Keratinocyte (primary cell): ENCODE results near the gene DCAF15. TPM values are rescaled to one million over a fixed set of nuclear protein-coding genes. Genes with fewer than 3 reads are reported as not detected.

ENCODE experiments used
- DNase-seq: peaks from one replicate; pipeline ENCODE4 v3.0.0-alpha.2; 2011; ENCODE audit warnings: low read depth, missing footprints, low spot score
- FAIRE-seq: peaks from 2 replicates; lab custom pipeline; 2011; peaks lifted over from hg19 to GRCh38; lab: Jason Lieb, UNC
- H2AFZ ChIP-seq: 2 replicates; pipeline ENCODE4 v1.6.0; 2012; ENCODE audit warnings: low read length, control low read depth, inconsistent platforms; ENCODE audit not compliant: control insufficient read depth
- H3K27ac ChIP-seq: 2 replicates; pipeline ENCODE4 v1.5.1; 2011; ENCODE audit warnings: low read length; ENCODE audit not compliant: control insufficient read depth, insufficient read depth
- H3K27me3 ChIP-seq: 3 replicates; pipeline ENCODE4 v1.6.0; 2011; ENCODE audit warnings: low read length; ENCODE audit not compliant: control insufficient read depth, insufficient read depth; ENCODE audit errors: extremely low read depth
- H3K36me3 ChIP-seq, 2 experiments: 2 replicates in 1 of 2; 3 replicates in 1 of 2; pipeline ENCODE4 v1.5.1; 2011; ENCODE audit warnings: low read length in 2 of 2, mild to moderate bottlenecking in 1 of 2; ENCODE audit not compliant: control insufficient read depth in 2 of 2, insufficient read depth in 2 of 2; ENCODE audit errors: extremely low read depth in 1 of 2
- H3K4me1 ChIP-seq: 3 replicates; pipeline ENCODE4 v1.5.1; 2011; ENCODE audit warnings: low read length; ENCODE audit not compliant: control insufficient read depth, insufficient read depth; ENCODE audit errors: extremely low read depth
- H3K4me2 ChIP-seq: 3 replicates; pipeline ENCODE4 v1.6.0; 2011; ENCODE audit warnings: low read depth, low read length; ENCODE audit not compliant: control insufficient read depth, insufficient read depth; ENCODE audit errors: extremely low read depth
- H3K4me3 ChIP-seq, 3 experiments: fragments of 200-600 bp in 1 of 3; sonication (generic) in 1 of 3; 2 replicates in 2 of 3; 3 replicates in 1 of 3; pipeline ENCODE4 v1.5.1; 2011 to 2016; ENCODE audit warnings: low read length in 3 of 3, mild to moderate bottlenecking in 3 of 3, control low read depth in 2 of 3, inconsistent platforms in 1 of 3, low read depth in 1 of 3, mixed read lengths in 1 of 3, mixed run types in 1 of 3, moderate library complexity in 1 of 3; ENCODE audit not compliant: control insufficient read depth in 2 of 3, insufficient read depth in 2 of 3; ENCODE audit errors: extremely low read depth in 1 of 3
- H3K79me2 ChIP-seq: 2 replicates; pipeline ENCODE4 v1.6.0; 2012; ENCODE audit warnings: low read length; ENCODE audit not compliant: control insufficient read depth, insufficient read depth
- H3K9ac ChIP-seq: 3 replicates; pipeline ENCODE4 v1.6.0; 2011; ENCODE audit warnings: low read length; ENCODE audit not compliant: control insufficient read depth, insufficient read depth; ENCODE audit errors: extremely low read depth
- H3K9me1 ChIP-seq: 3 replicates; pipeline ENCODE4 v1.6.0; 2011; ENCODE audit warnings: low read length; ENCODE audit not compliant: control insufficient read depth, insufficient read depth; ENCODE audit errors: extremely low read depth
- H3K9me3 ChIP-seq: 2 replicates; pipeline ENCODE4 v1.5.1; 2012; ENCODE audit warnings: low read depth, low read length; ENCODE audit not compliant: control insufficient read depth
- H4K20me1 ChIP-seq: 3 replicates; pipeline ENCODE4 v1.6.0; 2011; ENCODE audit warnings: low read length; ENCODE audit not compliant: control insufficient read depth, insufficient read depth; ENCODE audit errors: extremely low read depth
- EZH2 ChIP-seq: IDR thresholded peaks from one replicate; pipeline ENCODE4 v1.6.1; 2012; ENCODE audit warnings: inconsistent platforms, mild to moderate bottlenecking, low read length, moderate library complexity
- dilution Hi-C: fragments of 300-500 bp; cut with MboI; formaldehyde crosslinking; loops from one replicate; pipeline ENCODE4 v1.7.0; 2020; ENCODE audit warnings: low sequenced_read_pairs; ENCODE audit not compliant: extremely low pct_ligation_motif_present
- polyA plus RNA-seq, 5 experiments: library from polyadenylated mRNA; depleted of rRNA in 3 of 5; stranded (reverse) in 3 of 5; stranded (forward) in 1 of 5; unstranded in 1 of 5; fragments of >200 nt; gene quantifications; 1 replicate in 1 of 5; 2 replicates in 3 of 5; 3 replicates in 1 of 5; pipeline versions ENCODE4 v1.2.1 to v1.2.3, GENCODE V29; 2011 to 2012; ENCODE audit warnings: missing spikeins in 2 of 5, low read depth in 1 of 5, low replicate concordance in 1 of 5
- TF ChIP-seq, protein P1 (sequence below), 3 experiments: IDR thresholded peaks in 1 of 3; conservative IDR thresholded peaks in 1 of 3; optimal IDR thresholded peaks in 1 of 3; 2 replicates in 2 of 3; 3 replicates in 1 of 3; pipeline versions ENCODE3 to v1.5.1; 2011; ENCODE audit warnings: low read length in 3 of 3, mild to moderate bottlenecking in 3 of 3, moderate library complexity in 2 of 3, control low read depth in 1 of 3, inconsistent platforms in 1 of 3; ENCODE audit not compliant: insufficient read depth in 2 of 3; ENCODE audit errors: extremely low read depth in 1 of 3

Gene DCAF15
- polyA plus RNA-seq, 1 donor (not counting 4 experiments of a cell fraction or from before 2014, with no cell fraction given): 15.1 TPM

DNA sequence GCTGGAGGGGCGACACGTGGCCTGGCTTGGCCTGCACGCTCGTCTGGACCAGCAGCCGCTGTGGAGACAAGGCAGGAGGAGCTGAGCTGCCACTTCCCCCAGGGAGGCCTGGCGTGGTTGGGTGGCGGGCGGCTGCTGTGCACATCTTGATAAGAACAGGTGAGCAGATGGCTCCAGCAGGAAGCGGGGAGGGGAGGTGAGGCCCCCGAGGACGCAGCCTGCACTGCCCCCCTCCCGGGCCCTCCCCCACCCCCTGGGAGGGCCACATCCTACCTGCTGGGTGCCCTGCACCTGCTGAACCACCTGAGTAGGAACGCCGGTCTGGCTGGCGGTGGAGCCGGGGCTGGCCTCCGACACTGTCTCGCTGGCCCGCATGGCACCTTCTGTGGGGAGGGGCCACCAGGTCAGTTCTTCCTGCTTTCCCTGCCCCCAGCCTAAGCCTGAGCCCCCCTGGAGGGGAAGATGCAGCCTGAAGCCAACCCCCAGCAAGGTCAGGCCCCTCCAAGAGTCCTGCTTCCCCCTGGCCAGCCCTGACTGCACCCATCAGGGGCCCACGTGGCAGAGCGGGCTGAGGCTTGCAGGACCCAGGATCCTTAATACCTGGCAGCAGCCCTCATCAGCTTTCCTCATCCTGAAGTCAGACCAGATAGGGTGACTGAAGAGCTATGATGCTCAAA is 31.0 kb downstream of the DCAF15 start:
- peaks cover 5 to 8% of the 10 kb centered on the region in 2 experiments for H3K36me3 ChIP-seq
- FAIRE-seq: no peak
- no peaks in the 10 kb centered on the region for H3K9me3 ChIP-seq
- no peaks in the 10 kb centered on the region for H3K79me2 ChIP-seq
- H3K27ac ChIP-seq: no peak overlapping the region
- H2AFZ ChIP-seq: no peak overlapping the region
- H3K9ac ChIP-seq: no peak overlapping the region
- dilution Hi-C loops: no loop called here
- no peak overlapping the region for H3K4me2 ChIP-seq
- no peaks in the 10 kb centered on the region for H3K9me1 ChIP-seq
- H3K4me3 ChIP-seq: no peak overlapping the region
- peaks cover 11% of the 10 kb centered on the region for H3K4me1 ChIP-seq
- no peaks in the 10 kb centered on the region for H4K20me1 ChIP-seq
- no peak for DNase-seq
- no peaks in the 10 kb centered on the region for H3K27me3 ChIP-seq
- no peak for TF ChIP-seq EZH2
- TF ChIP-seq, protein P1, sequence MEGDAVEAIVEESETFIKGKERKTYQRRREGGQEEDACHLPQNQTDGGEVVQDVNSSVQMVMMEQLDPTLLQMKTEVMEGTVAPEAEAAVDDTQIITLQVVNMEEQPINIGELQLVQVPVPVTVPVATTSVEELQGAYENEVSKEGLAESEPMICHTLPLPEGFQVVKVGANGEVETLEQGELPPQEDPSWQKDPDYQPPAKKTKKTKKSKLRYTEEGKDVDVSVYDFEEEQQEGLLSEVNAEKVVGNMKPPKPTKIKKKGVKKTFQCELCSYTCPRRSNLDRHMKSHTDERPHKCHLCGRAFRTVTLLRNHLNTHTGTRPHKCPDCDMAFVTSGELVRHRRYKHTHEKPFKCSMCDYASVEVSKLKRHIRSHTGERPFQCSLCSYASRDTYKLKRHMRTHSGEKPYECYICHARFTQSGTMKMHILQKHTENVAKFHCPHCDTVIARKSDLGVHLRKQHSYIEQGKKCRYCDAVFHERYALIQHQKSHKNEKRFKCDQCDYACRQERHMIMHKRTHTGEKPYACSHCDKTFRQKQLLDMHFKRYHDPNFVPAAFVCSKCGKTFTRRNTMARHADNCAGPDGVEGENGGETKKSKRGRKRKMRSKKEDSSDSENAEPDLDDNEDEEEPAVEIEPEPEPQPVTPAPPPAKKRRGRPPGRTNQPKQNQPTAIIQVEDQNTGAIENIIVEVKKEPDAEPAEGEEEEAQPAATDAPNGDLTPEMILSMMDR (optimal IDR thresholded peaks at IDR 0.05 in 1 of 3, IDR thresholded peaks at IDR 0.05 in 1 of 3, conservative IDR thresholded peaks at IDR 0.05 in 1 of 3; ENCODE audit: extremely low read depth in 1 of 3, insufficient read depth in 2 of 3, low read length in 3 of 3): no peak

DNA sequence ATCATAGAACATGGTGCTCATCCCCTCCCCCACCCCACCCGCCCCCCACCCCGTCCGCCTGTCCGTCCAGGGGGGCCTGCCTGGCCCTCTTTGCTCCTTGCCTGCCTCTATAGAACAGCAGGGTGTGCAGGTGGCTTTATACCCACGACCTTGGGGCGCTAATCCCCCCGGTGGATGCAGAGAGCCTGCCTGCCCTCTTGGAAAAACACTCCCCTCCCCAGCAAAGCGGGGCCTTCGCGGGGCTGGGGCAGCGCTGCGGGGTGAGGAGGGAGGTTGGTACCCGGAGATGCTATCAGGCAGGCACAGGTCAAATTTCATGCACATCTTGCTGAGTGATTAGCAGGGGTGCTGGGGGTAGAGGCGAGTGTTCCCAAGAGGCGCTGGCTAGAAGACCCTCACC is 31.9 kb downstream of the DCAF15 start:
- Histone ChIP-seq H3K9ac (no peak overlapping the region), H3K36me3 (peaks cover 8 to 9% of the 10 kb centered on the region in 2 experiments), H3K27me3 (no peaks in the 10 kb centered on the region), H3K9me3 (no peaks in the 10 kb centered on the region), H3K79me2 (no peaks in the 10 kb centered on the region), H3K4me1 (peaks cover 8% of the 10 kb centered on the region), H2AFZ (no peak overlapping the region), H3K9me1 (no peaks in the 10 kb centered on the region), H3K27ac (no peak overlapping the region), H4K20me1 (no peaks in the 10 kb centered on the region), H3K4me2 (no peak overlapping the region), H3K4me3 (no peak overlapping the region)
- no peak for FAIRE-seq
- dilution Hi-C loops: no loop called here
- no peak for DNase-seq
- no peak for TF ChIP-seq EZH2
